GM23248 (cell line): Measurements from ENCODE around the gene TYW1B.

Experiments used
- EZH2 ChIP-seq: fragments of 200-600 bp; sonication (generic); IDR thresholded peaks from 2 replicates; pipeline ENCODE4 v1.6.1; 2018; ENCODE audit warnings: antibody characterized with exemption, mild to moderate bottlenecking; ENCODE audit not compliant: insufficient read depth, poor library complexity, severe bottlenecking
- EZH2phosphoT487 ChIP-seq: fragments of 200-600 bp; sonication (generic); IDR thresholded peaks from 2 replicates; pipeline ENCODE4 v1.6.1; 2018; ENCODE audit warnings: antibody characterized with exemption, moderate library complexity, mild to moderate bottlenecking, low read depth; ENCODE audit not compliant: insufficient read depth

GRCh38 chr7:72805526-72806494, 22.2 kb downstream of the TYW1B start:
- 0 out of 2 replicates have a peak, but pooled peaks have one; percentile 32 for TF ChIP-seq EZH2phosphoT487
- no peak for TF ChIP-seq EZH2
